Measurements from ENCODE around the gene RNF146.
A peak's percentile ranks its signal among the peaks of the same experiment; 100 is the strongest.

Gene RNF146

GRCh38 chr6:127267646-127268625 is 1.3 kb downstream of the RNF146 start:
- DNase-seq: peak; percentile 22 to 57
- TF ChIP-seq POLR2A (IDR thresholded peaks at IDR 0.05; ENCODE audit: low read length) (no peak), GATA1 (IDR thresholded peaks at IDR 0.05; ENCODE audit: low read depth, low read length) (no peak)

GRCh38 chr6:127272576-127272975 is 5.9 kb downstream of the RNF146 start:
- DNase-seq: no peak

GRCh38 chr6:127273499-127273898 is 6.8 kb downstream of the RNF146 start:
- TF ChIP-seq GATA1 (IDR thresholded peaks at IDR 0.05; ENCODE audit: low read depth, low read length) (no peak), POLR2A (IDR thresholded peaks at IDR 0.05; ENCODE audit: low read length) (no peak)
- DNase-seq: no peak

More at GRCh38 chr6:127272576-127272975, 5.9 kb downstream of the RNF146 start:
- TF ChIP-seq GATA1 (IDR thresholded peaks at IDR 0.05; ENCODE audit: low read depth, low read length): no peak
- TF ChIP-seq POLR2A (IDR thresholded peaks at IDR 0.05; ENCODE audit: low read length): no peak

- TF ChIP-seq GATA1 (IDR thresholded peaks at IDR 0.05; ENCODE audit: low read depth, low read length) (no peak), POLR2A (IDR thresholded peaks at IDR 0.05; ENCODE audit: low read length) (no peak)
- peak in 1 of 2 experiments; percentile 16 for DNase-seq
These were observed 9.7 kb downstream of the RNF146 start for GRCh38 chr6:127276331-127276730.

GRCh38 chr6:127277878-127278843 is 11.5 kb downstream of the RNF146 start:
- DNase-seq: no peak
- TF ChIP-seq GATA1 (IDR thresholded peaks at IDR 0.05; ENCODE audit: low read depth, low read length): no peak
- no peak for TF ChIP-seq POLR2A (IDR thresholded peaks at IDR 0.05; ENCODE audit: low read length)

- TF ChIP-seq GATA1 (IDR thresholded peaks at IDR 0.05; ENCODE audit: low read depth, low read length): no peak
- no peak for TF ChIP-seq POLR2A (IDR thresholded peaks at IDR 0.05; ENCODE audit: low read length)
- no peak for DNase-seq
These were observed 13.2 kb downstream of the RNF146 start for GRCh38 chr6:127279815-127280214.

- TF ChIP-seq POLR2A (IDR thresholded peaks at IDR 0.05; ENCODE audit: low read length): no peak
- no peak for TF ChIP-seq GATA1 (IDR thresholded peaks at IDR 0.05; ENCODE audit: low read depth, low read length)
- DNase-seq: no peak
These were observed 15.5 kb downstream of the RNF146 start for GRCh38 chr6:127282184-127282583.

GRCh38 chr6:127288705-127289104 is 22.0 kb downstream of the RNF146 start:
- TF ChIP-seq GATA1 (IDR thresholded peaks at IDR 0.05; ENCODE audit: low read depth, low read length) (no peak), POLR2A (IDR thresholded peaks at IDR 0.05; ENCODE audit: low read length) (no peak)

GRCh38 chr6:127289934-127290333 is 23.3 kb downstream of the RNF146 start:
- TF ChIP-seq POLR2A (IDR thresholded peaks at IDR 0.05; ENCODE audit: low read length) (no peak), GATA1 (IDR thresholded peaks at IDR 0.05; ENCODE audit: low read depth, low read length) (no peak)
- DNase-seq: no peak

More at GRCh38 chr6:127288705-127289104, 22.0 kb downstream of the RNF146 start:
- no peak for DNase-seq

- no peak for TF ChIP-seq POLR2A (IDR thresholded peaks at IDR 0.05; ENCODE audit: low read length)
- TF ChIP-seq GATA1 (IDR thresholded peaks at IDR 0.05; ENCODE audit: low read depth, low read length): no peak
- no peak for DNase-seq
These were observed 24.0 kb downstream of the RNF146 start for GRCh38 chr6:127290391-127291265.

GRCh38 chr6:127291495-127291894 is 24.8 kb downstream of the RNF146 start:
- no peak for DNase-seq

GRCh38 chr6:127297502-127298070 is 30.9 kb downstream of the RNF146 start:
- TF ChIP-seq GATA1 (IDR thresholded peaks at IDR 0.05; ENCODE audit: low read depth, low read length) (no peak), POLR2A (IDR thresholded peaks at IDR 0.05; ENCODE audit: low read length) (no peak)
- DNase-seq: no peak

More at GRCh38 chr6:127291495-127291894, 24.8 kb downstream of the RNF146 start:
- TF ChIP-seq GATA1 (IDR thresholded peaks at IDR 0.05; ENCODE audit: low read depth, low read length) (no peak), POLR2A (IDR thresholded peaks at IDR 0.05; ENCODE audit: low read length) (no peak)
